Fibroblast of villous mesenchyme (primary cell): Measurements from ENCODE around the gene MAGI2. TPM values are rescaled to one million over a fixed set of nuclear protein-coding genes. Genes with fewer than 3 reads are reported as not detected.

Experiments used
- DNase-seq: peaks from one replicate; pipeline ENCODE4 v3.0.0-alpha.2; 2010; ENCODE audit warnings: low read depth
- H3K4me3 ChIP-seq: 2 replicates; pipeline ENCODE4 v1.5.1; 2011; ENCODE audit warnings: low read depth, mild to moderate bottlenecking, low read length
- CTCF ChIP-seq: IDR thresholded peaks from 2 replicates; pipeline ENCODE4 v1.5.1; 2012; ENCODE audit warnings: low read depth, mild to moderate bottlenecking, low read length; ENCODE audit not compliant: insufficient read depth
- total RNA-seq: library from RNA; depleted of rRNA; stranded (reverse); fragments of >200 nt; gene quantifications from 2 replicates; pipeline ENCODE4 v1.2.3, GENCODE V29; 2012

MAGI2 gene
- total RNA-seq, 1 donor, result 24.6 TPM

- DNase-seq, result no peak
- no peak overlapping the region for H3K4me3 ChIP-seq
- TF ChIP-seq CTCF, result no peak
Measured at GRCh38 chr7:79293655-79294142, 159.8 kb downstream of the MAGI2 start.

DNA sequence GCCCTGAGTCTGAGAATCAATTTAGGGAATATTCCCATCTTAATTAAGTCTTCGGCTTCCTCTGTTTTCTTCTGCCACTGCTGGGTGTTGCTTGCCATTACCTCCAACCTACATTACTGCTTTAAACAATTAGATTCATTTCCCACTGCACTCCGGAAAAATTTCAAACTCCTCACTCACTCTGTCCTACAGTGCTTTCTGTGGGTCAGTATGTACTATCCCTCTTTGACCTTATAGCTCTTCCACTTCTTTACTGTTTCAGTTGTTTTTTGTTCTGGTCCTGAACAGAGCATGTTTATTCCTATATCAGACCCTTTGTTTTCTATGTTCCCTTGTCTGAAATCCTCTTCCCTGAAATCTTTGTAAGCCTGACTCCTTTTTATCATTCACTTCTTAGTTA is 160.6 kb downstream of the MAGI2 start:
- no peak for TF ChIP-seq CTCF
- no peak overlapping the region for H3K4me3 ChIP-seq

DNA sequence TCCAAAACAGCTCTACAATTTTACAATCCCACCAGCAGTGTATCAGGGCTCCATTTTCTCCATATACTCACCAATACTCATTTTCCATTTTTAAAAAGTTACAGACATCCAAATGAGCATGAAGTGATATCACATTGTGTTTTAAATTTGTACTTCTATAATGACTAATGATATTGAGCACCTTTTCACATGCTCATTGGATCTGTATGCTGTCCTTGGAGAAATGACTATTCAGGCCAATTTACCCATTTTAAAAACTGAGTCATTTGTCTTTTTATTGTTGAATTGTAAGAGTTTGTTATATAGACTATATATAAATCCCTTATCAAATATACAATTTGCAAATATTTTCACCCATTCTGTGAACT is 162.0 kb downstream of the MAGI2 start:
- H3K4me3 ChIP-seq, result no peak overlapping the region
- DNase-seq, result no peak
- no peak for TF ChIP-seq CTCF

More for the DNA sequence above, 160.6 kb downstream of the MAGI2 start:
- no peak for DNase-seq

GRCh38 chr7:79290841-79291497 is 162.5 kb downstream of the MAGI2 start:
- no peak overlapping the region for H3K4me3 ChIP-seq
- no peak for DNase-seq
- no peak for TF ChIP-seq CTCF

DNA sequence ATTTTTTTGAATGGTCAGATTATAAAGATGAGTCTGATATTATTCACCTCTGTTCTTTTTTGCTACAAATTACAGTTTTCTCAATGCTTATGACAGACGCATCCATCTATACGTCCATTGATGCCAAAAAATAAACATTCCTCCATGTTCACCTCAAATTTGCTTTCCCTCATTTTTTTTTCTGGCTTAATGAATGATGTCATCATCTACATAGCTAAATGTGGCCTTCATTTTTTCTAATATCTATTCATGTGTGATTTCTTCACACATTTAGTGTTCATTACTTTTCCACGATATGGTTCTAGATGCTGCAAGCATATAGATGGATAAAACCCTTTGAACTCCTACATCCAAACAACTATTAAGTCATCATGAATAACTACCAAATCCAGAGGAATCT is 163.1 kb downstream of the MAGI2 start:
- no peak overlapping the region for H3K4me3 ChIP-seq
- no peak for TF ChIP-seq CTCF
- DNase-seq, result no peak

GRCh38 chr7:79288655-79289054 is 164.8 kb downstream of the MAGI2 start:
- H3K4me3 ChIP-seq, result no peak overlapping the region
- no peak for TF ChIP-seq CTCF
- DNase-seq, result no peak

GRCh38 chr7:79287981-79288380 is 165.5 kb downstream of the MAGI2 start:
- no peak for DNase-seq
- no peak overlapping the region for H3K4me3 ChIP-seq
- no peak for TF ChIP-seq CTCF
